Measurements from ENCODE around the gene BCAS3. TPM values are rescaled to one million over a fixed set of nuclear protein-coding genes. Genes with fewer than 3 reads are reported as not detected.

The BCAS3 gene
- total RNA-seq, 1 experiment from 2014 or later = 26.3 TPM

- H3K36me3 ChIP-seq (ENCODE audit: control insufficient read depth in 1 of 2, insufficient read depth in 2 of 2, low read length in 2 of 2) = no peaks in the 10 kb centered on the region
- intact Hi-C loops (cut with micrococcal nuclease) = loop anchor here (5.0 kb wide), 1 partner anchor 653 kb away; the partner anchor contains the start of gene MED13
- H2AFZ ChIP-seq (ENCODE audit: low read depth, low read length, poor library complexity, severe bottlenecking) = no peak overlapping the region
- RAD21 ChIA-PET (ENCODE audit: low non-redundant PET in 1 of 2, low total read pairs in 2 of 2, uncharacterized antibody in 2 of 2, unreplicated experiment in 2 of 2) = interaction anchor here in 1 of 2 experiments (0.8 kb wide), 1 partner anchor 169 kb away, joined by 3 read pairs; no protein-coding TSS in a partner anchor
- no peaks in the 10 kb centered on the region for H3K79me2 ChIP-seq (ENCODE audit: insufficient read depth, low read length)
- POLR2A ChIA-PET = no interaction called here
- H3K9ac ChIP-seq (ENCODE audit: low read length) = no peak overlapping the region
- BruUV-seq (replicated peaks) = no TSS peak
- TF ChIP-seq FOSL1 (IDR thresholded peaks at IDR 0.05; ENCODE audit: low read depth) (no peak), SRF (IDR thresholded peaks at IDR 0.05; ENCODE audit: low read depth) (no peak), REST (IDR thresholded peaks at IDR 0.05; ENCODE audit: low read depth) (no peak), CTCF (IDR thresholded peaks at IDR 0.05 in 2 of 3, conservative IDR thresholded peaks at IDR 0.05 in 1 of 3; ENCODE audit: borderline replicate concordance in 1 of 3, insufficient read depth in 1 of 3, low read depth in 2 of 3, low read length in 2 of 3) (no peak), ZFX (IDR thresholded peaks at IDR 0.05) (no peak), EGR1 (IDR thresholded peaks at IDR 0.05; ENCODE audit: low read depth) (no peak), ATF3 (IDR thresholded peaks at IDR 0.05) (no peak), SP1 (IDR thresholded peaks at IDR 0.05; ENCODE audit: low read depth) (no peak), JUND (IDR thresholded peaks at IDR 0.05) (no peak), MAX (IDR thresholded peaks at IDR 0.05) (no peak), POLR2AphosphoS5 (IDR thresholded peaks at IDR 0.05; ENCODE audit: low read depth, low read length) (no peak), RAD21 (IDR thresholded peaks at IDR 0.05; ENCODE audit: low read depth) (no peak), EZH2 (IDR thresholded peaks at IDR 0.05) (no peak)
- H4K20me1 ChIP-seq (ENCODE audit: insufficient read depth) = no peaks in the 10 kb centered on the region
- H3K27ac ChIP-seq (ENCODE audit: low read depth, low read length) = peak overlapping the region; percentile 71
- H3K4me2 ChIP-seq (ENCODE audit: low read length) = no peak overlapping the region; the same call in 1 of the 2 replicates
- DNase-seq (ENCODE audit: low read depth, low spot score) = no peak
- ATAC-seq = no peak
- H3K4me1 ChIP-seq (ENCODE audit: control insufficient read depth in 1 of 2, insufficient read depth in 2 of 2, low read length in 2 of 2) = peaks cover 54 to 63% of the 10 kb centered on the region in 2 experiments
- CTCF ChIA-PET = interaction anchor here (0.6 to 5.0 kb wide), 9 partner anchors 11 to 695 kb away, joined by 3 to 60 read pairs (median 14); no protein-coding TSS in a partner anchor
- H3K9me3 ChIP-seq (ENCODE audit: control insufficient read depth in 1 of 2, insufficient read depth in 1 of 2, low read depth in 1 of 2, low read length in 2 of 2) = no peaks in the 10 kb centered on the region
- no peaks in the 10 kb centered on the region for H3K9me2 ChIP-seq (ENCODE audit: insufficient read depth)
- no peaks in the 10 kb centered on the region for H3K27me3 ChIP-seq (ENCODE audit: insufficient read depth, low read length)
- H3K4me3 ChIP-seq (replicated peaks in 1 of 2; ENCODE audit: low read depth in 1 of 2, low read length in 2 of 2) = no peak overlapping the region
Observed at GRCh38 chr17:61414141-61414935, 736.7 kb downstream of the BCAS3 start.

Data from HCT116 (cell line).